Measurements from ENCODE around the gene CTDSPL2.
"Not testable (repeated sequence)": the region's sequence is repeated elsewhere in the genome, so short reads cannot be mapped to it uniquely, and the experiment has no call there.

CTDSPL2 gene

DNA sequence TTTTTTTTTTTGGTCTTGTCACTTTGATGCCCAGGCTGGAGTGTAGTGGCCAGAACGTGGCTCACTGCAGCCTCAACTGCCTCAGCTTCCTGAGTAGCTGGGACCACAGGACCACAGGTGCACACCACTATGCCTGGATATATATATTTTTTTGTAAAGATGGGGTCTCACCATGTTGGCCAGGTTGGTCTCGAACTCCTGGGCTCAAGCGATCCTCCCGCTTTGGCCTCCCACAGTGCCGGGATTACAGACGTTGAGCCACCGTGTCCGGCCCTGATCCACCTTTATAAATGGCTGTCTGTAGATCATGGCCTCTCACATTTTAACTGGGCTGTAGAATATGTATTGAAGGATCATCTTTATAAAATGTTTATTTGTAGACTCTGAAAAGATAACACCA, 107.7 kb downstream of the CTDSPL2 start:
- DNase-seq (ENCODE audit: insufficient read length, low spot score) = no peak
- TF ChIP-seq TAF1 (IDR thresholded peaks at IDR 0.05; ENCODE audit: low read depth, low read length) (no peak), POLR2AphosphoS5 (IDR thresholded peaks at IDR 0.05; ENCODE audit: low read depth, low read length) (no peak), SPI1 (IDR thresholded peaks at IDR 0.05; ENCODE audit: low read depth, low read length) (no peak), PAX5 (IDR thresholded peaks at IDR 0.05; ENCODE audit: insufficient read depth, low read length, severe bottlenecking) (no peak), POU2F2 (IDR thresholded peaks at IDR 0.05; ENCODE audit: low read depth, low read length) (no peak), POLR2A (IDR thresholded peaks at IDR 0.05; ENCODE audit: low read depth, low read length) (no peak)
- no peak for FAIRE-seq

GRCh38 chr15:44535523-44536301, 108.3 kb downstream of the CTDSPL2 start:
- FAIRE-seq (no peak), DNase-seq (ENCODE audit: insufficient read length, low spot score) (no peak)
- TF ChIP-seq PAX5 (IDR thresholded peaks at IDR 0.05; ENCODE audit: insufficient read depth, low read length, severe bottlenecking) (no peak), POLR2A (IDR thresholded peaks at IDR 0.05; ENCODE audit: low read depth, low read length) (no peak), SPI1 (IDR thresholded peaks at IDR 0.05; ENCODE audit: low read depth, low read length) (no peak), POU2F2 (IDR thresholded peaks at IDR 0.05; ENCODE audit: low read depth, low read length) (no peak), POLR2AphosphoS5 (IDR thresholded peaks at IDR 0.05; ENCODE audit: low read depth, low read length) (no peak), TAF1 (IDR thresholded peaks at IDR 0.05; ENCODE audit: low read depth, low read length) (no peak)

GRCh38 chr15:44536302-44536961, 109.0 kb downstream of the CTDSPL2 start:
- no peak for FAIRE-seq

DNA sequence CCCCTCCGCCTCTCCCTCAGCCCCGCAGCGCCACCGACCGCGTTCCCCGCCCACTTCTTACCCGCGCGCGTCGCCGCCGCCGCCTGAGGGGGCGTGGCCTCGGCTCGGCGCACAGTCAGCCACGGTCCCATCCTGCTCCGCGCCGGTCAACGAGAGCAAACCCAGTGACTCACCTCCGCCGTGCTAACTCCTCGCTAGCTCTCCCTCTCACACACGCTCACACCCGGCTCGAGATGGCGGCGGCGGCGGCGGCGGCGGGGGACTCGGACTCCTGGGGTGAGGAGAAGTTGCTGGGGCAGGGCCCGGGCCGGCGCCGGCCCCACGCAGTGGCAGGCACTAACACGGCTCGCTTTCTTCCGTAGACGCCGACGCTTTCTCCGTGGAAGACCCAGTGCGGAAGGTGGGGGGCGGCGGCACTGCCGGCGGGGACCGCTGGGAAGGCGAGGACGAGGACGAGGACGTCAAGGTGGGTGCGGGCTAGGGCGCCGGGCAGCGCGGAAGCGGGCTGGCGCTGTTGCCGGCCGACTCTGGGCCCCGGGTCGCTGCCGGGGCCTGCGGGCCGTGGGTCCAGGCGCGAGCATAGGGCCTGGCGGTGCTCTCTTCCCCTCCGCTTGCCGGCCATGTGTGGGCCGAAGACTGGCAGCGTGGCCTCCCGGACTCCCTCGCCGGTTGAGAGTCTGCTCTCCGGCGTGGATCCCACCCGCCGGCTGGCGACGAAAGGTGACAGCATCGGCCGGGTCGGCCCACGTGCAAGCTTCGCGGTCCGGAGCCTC, 109.7 kb downstream of the CTDSPL2 start, which contains the start of gene EIF3J:
EIF3J (plus strand) TSS at position 186 of the 773 bp plus-strand sequence; CDS start at position 234, 48 bp downstream.
- peak; percentile 96 for FAIRE-seq
- peak; percentile 85 for DNase-seq (ENCODE audit: insufficient read length, low spot score)
- TF ChIP-seq SPI1 (IDR thresholded peaks at IDR 0.05; ENCODE audit: low read depth, low read length) (no peak), POU2F2 (IDR thresholded peaks at IDR 0.05; ENCODE audit: low read depth, low read length) (no peak), POLR2AphosphoS5 (IDR thresholded peaks at IDR 0.05; ENCODE audit: low read depth, low read length) (peak; percentile 81), PAX5 (IDR thresholded peaks at IDR 0.05; ENCODE audit: insufficient read depth, low read length, severe bottlenecking) (no peak), TAF1 (IDR thresholded peaks at IDR 0.05; ENCODE audit: low read depth, low read length) (peak; percentile 66), POLR2A (IDR thresholded peaks at IDR 0.05; ENCODE audit: low read depth, low read length) (peak; percentile 77; the same call in 1 of the 2 replicates)

More at GRCh38 chr15:44536302-44536961, 109.0 kb downstream of the CTDSPL2 start:
- TF ChIP-seq PAX5 (IDR thresholded peaks at IDR 0.05; ENCODE audit: insufficient read depth, low read length, severe bottlenecking) (no peak), POLR2AphosphoS5 (IDR thresholded peaks at IDR 0.05; ENCODE audit: low read depth, low read length) (peak; percentile 53; the same call in 1 of the 2 replicates), TAF1 (IDR thresholded peaks at IDR 0.05; ENCODE audit: low read depth, low read length) (peak; percentile 33; the same call in 1 of the 2 replicates), POU2F2 (IDR thresholded peaks at IDR 0.05; ENCODE audit: low read depth, low read length) (no peak), SPI1 (IDR thresholded peaks at IDR 0.05; ENCODE audit: low read depth, low read length) (no peak), POLR2A (IDR thresholded peaks at IDR 0.05; ENCODE audit: low read depth, low read length) (peak; percentile 9; the same call in 1 of the 2 replicates)
- DNase-seq (ENCODE audit: insufficient read length, low spot score) = no peak

DNA sequence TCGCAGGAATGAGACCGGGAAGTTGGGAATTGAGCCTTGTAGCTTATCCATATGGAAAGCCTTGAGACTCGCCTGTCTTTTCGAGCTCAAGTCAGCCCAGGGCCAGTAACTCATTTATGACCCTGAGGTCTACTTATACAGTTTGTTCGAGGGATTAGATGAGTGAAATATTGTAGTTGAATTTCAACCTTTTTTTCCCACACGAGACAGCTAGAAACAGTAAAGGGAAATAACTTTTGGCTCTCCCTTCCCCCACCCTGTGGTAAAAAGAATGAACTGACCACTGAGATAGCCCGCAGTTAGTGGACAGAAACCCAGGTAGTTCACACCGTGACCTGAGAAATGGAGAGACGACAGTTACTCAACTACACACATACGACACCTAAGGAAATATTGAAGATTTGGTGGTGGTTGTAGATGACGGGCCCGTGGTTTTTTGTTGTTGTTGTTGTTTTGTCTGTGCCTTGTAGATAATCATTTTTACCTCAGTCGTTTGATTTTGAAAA, 110.4 kb downstream of the CTDSPL2 start:
- DNase-seq (ENCODE audit: insufficient read length, low spot score) (no peak), FAIRE-seq (peak; percentile 23)
- TF ChIP-seq POLR2A (IDR thresholded peaks at IDR 0.05; ENCODE audit: low read depth, low read length) (no peak), TAF1 (IDR thresholded peaks at IDR 0.05; ENCODE audit: low read depth, low read length) (no peak), POU2F2 (IDR thresholded peaks at IDR 0.05; ENCODE audit: low read depth, low read length) (no peak), SPI1 (IDR thresholded peaks at IDR 0.05; ENCODE audit: low read depth, low read length) (no peak), PAX5 (IDR thresholded peaks at IDR 0.05; ENCODE audit: insufficient read depth, low read length, severe bottlenecking) (no peak), POLR2AphosphoS5 (IDR thresholded peaks at IDR 0.05; ENCODE audit: low read depth, low read length) (no peak)

DNA sequence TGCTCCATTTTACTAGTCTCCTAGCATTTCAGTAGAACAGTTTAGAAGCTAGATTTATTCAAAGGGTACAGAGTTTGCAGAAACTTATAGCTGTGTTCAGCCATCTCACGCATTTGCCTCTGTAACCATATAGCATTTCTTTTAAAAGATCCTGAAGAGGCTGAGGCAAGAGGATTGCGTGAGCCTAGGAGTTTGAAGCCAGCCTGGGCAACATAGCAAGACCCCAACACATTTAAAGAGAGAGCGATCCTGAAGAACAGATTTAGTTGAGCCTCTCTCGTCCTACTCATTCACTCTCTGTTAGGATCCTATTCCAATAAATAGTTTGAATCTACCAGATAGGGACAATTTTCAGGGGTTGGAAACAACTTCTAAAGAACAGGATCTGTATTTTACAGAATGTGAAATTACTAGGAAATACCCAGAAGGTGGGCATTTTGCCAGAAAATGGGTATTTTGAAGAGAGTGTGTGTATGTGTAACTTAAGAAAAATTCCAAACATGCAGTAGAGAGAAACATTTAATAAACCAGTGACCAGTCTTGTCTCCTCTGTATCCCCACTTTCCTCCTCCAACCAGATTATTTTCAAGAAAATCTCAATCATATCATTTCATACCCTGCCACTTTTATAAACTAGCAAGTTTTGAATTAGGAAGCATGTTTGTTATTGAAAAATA, 114.0 kb downstream of the CTDSPL2 start:
- TF ChIP-seq TAF1 (IDR thresholded peaks at IDR 0.05; ENCODE audit: low read depth, low read length) = no peak
- peak; percentile 2; the same call in 1 of the 2 replicates for TF ChIP-seq POLR2AphosphoS5 (IDR thresholded peaks at IDR 0.05; ENCODE audit: low read depth, low read length)
- TF ChIP-seq SPI1 (IDR thresholded peaks at IDR 0.05; ENCODE audit: low read depth, low read length) = no peak
- FAIRE-seq (no peak), DNase-seq (ENCODE audit: insufficient read length, low spot score) (no peak)

DNA sequence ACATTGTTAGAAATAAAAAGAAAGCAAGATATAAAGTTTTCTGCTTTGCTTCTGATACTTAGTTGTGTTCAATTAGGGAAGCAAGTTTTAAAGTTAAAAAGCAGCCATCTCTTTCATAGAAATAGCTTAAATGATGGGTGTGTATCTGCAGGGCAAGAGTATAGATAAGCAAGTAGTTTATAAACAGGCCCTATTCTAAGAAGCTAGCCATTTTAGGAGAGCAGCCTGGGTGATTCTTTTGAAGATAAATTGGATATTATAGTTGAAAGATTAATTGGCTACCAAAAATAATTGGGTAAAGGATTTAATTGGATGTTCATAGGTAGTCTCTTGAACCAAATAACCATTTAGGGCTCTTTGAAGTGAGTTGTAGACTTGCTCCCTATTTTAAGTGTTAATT, 115.2 kb downstream of the CTDSPL2 start:
- DNase-seq (ENCODE audit: insufficient read length, low spot score) (no peak), FAIRE-seq (no peak)
- no peak for TF ChIP-seq TAF1 (IDR thresholded peaks at IDR 0.05; ENCODE audit: low read depth, low read length)
- no peak for TF ChIP-seq SPI1 (IDR thresholded peaks at IDR 0.05; ENCODE audit: low read depth, low read length)
- TF ChIP-seq POLR2A (IDR thresholded peaks at IDR 0.05; ENCODE audit: low read depth, low read length) = no peak
- no peak for TF ChIP-seq PAX5 (IDR thresholded peaks at IDR 0.05; ENCODE audit: insufficient read depth, low read length, severe bottlenecking)
- TF ChIP-seq POLR2AphosphoS5 (IDR thresholded peaks at IDR 0.05; ENCODE audit: low read depth, low read length) = no peak
- no peak for TF ChIP-seq POU2F2 (IDR thresholded peaks at IDR 0.05; ENCODE audit: low read depth, low read length)

- not testable (repeated sequence) for DNase-seq (ENCODE audit: insufficient read length, low spot score); FAIRE-seq
Observed at GRCh38 chr15:44544745-44545144, 117.3 kb downstream of the CTDSPL2 start.

All from GM12891 (cell line).